HFF-Myc (cell line): ENCODE data around the gene TBX5.

ENCODE experiments used
- DNase-seq: peaks from one replicate; pipeline ENCODE4 v3.0.0-alpha.2; 2011; ENCODE audit warnings: low read depth; ENCODE audit errors: extremely low read depth
- H3K4me3 ChIP-seq: replicated peaks from 2 replicates; pipeline ENCODE4 v1.5.1; 2011; ENCODE audit warnings: low read depth, mild to moderate bottlenecking, control low read depth, low read length
- CTCF ChIP-seq: IDR thresholded peaks from 2 replicates; pipeline ENCODE4 v1.5.1; 2012; ENCODE audit warnings: mild to moderate bottlenecking, low read depth, low read length, control low read depth; ENCODE audit errors: missing control alignments

Gene TBX5

GRCh38 chr12:114406316-114406983 is 506 bp upstream of the TBX5 start:
- no peak for DNase-seq
- no peak for TF ChIP-seq CTCF
- peak overlapping the region; percentile 88 for H3K4me3 ChIP-seq

- no peak for DNase-seq
- peak overlapping the region; percentile 88 for H3K4me3 ChIP-seq
- TF ChIP-seq CTCF, result no peak
These were observed 922 bp downstream of the TBX5 start for GRCh38 chr12:114404926-114405518.

- no peak for TF ChIP-seq CTCF
- peak overlapping the region; percentile 88 for H3K4me3 ChIP-seq
- DNase-seq, result no peak
These were observed 1.6 kb downstream of the TBX5 start for GRCh38 chr12:114404083-114404925.

- DNase-seq, result no peak
- TF ChIP-seq CTCF, result no peak
- peak overlapping the region; percentile 88 for H3K4me3 ChIP-seq
These were observed 2.3 kb downstream of the TBX5 start for GRCh38 chr12:114403690-114404066.

- DNase-seq, result no peak
- TF ChIP-seq CTCF, result peak; percentile 34
- peak overlapping the region; percentile 88 for H3K4me3 ChIP-seq
These were observed 2.8 kb downstream of the TBX5 start for GRCh38 chr12:114403011-114403689.

GRCh38 chr12:114402084-114402717 is 3.7 kb downstream of the TBX5 start:
- H3K4me3 ChIP-seq, result peak overlapping the region; percentile 88
- no peak for DNase-seq
- TF ChIP-seq CTCF, result no peak
